ENCODE measurements around the gene RNF40. TPM values are rescaled to one million over a fixed set of nuclear protein-coding genes. Genes with fewer than 3 reads are reported as not detected.

RNF40 gene
- total and polyA plus RNA-seq, 4 donors: 25.9 to 55.4 (median 34.1) TPM

DNA sequence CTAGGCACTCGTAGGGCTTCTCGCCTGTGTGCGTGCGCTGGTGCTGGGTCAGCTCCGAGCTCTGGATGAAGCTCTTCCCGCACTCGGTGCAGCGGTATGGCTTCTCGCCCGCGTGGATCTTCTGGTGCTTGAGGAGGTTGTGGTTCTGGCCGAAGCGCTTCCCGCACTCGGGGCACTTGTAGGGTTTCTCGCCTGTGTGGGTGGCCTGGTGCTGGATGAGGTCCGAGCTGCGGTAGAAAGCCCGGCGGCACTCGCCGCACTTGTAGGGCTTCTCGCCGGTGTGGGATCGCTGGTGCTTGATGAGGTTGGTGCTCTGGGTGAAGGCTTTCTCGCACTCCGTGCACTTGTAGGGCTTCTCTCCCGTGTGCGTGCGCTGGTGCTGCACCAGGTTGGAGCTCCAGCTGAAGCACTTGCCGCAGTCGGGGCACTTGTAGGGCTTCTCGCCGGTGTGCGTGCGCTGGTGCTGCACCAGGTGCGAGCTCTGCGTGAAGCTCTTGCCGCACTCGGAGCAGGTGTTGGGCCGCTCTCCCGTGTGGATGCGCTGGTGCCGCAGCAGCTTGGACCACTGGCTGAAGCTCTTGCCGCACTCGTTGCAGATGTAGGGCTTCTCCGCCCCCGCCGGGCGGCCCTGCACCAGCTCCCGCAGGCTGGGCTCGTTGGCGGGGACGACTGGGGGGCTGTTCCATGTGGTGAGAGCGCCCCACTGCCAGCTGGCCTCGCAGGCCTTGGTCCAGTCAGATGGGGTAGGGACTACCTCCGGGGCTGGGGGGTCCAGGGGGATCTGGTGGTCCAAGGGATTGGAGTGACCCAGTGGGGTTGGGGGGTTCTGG is 21.4 kb downstream of the RNF40 start:
- H3K27ac ChIP-seq (ENCODE audit: low read depth in 1 of 2, low read length in 2 of 2): no peak overlapping the region
- H3K9me3 ChIP-seq (ENCODE audit: control insufficient read depth in 4 of 4, low read length in 3 of 4): no peaks in the 10 kb centered on the region
- no peak overlapping the region for H3K4me3 ChIP-seq (ENCODE audit: low read depth in 1 of 3, low read length in 3 of 3)
- H3K27me3 ChIP-seq (ENCODE audit: control insufficient read depth in 4 of 4, insufficient read depth in 4 of 4, low read length in 3 of 4): no peaks in the 10 kb centered on the region
- WGBS: 97% methylated on average over 57 of the region's 57 CpGs
- no peak overlapping the region for H3K9ac ChIP-seq (ENCODE audit: low read depth in 1 of 2, low read length in 2 of 2)
- H3K36me3 ChIP-seq (ENCODE audit: control insufficient read depth in 4 of 4, insufficient read depth in 3 of 4, low read depth in 1 of 4, low read length in 3 of 4): peaks cover 0 to 17% (median 4%) of the 10 kb centered on the region in 4 donors
- peaks cover 5 to 20% (median 11%) of the 10 kb centered on the region in 4 donors for H3K4me1 ChIP-seq (ENCODE audit: control insufficient read depth in 4 of 4, insufficient read depth in 4 of 4, low read length in 3 of 4)
- DNase-seq (ENCODE audit: low spot score): no peak
- TF ChIP-seq ATF3 (IDR thresholded peaks at IDR 0.05): no peak
- no peak for TF ChIP-seq JUND (IDR thresholded peaks at IDR 0.05)
- no peak for TF ChIP-seq EGR1 (IDR thresholded peaks at IDR 0.05; ENCODE audit: low read depth in 2 of 2)
- no peak for TF ChIP-seq SP1 (IDR thresholded peaks at IDR 0.05)
- no peak for TF ChIP-seq RXRA (IDR thresholded peaks at IDR 0.05)

DNA sequence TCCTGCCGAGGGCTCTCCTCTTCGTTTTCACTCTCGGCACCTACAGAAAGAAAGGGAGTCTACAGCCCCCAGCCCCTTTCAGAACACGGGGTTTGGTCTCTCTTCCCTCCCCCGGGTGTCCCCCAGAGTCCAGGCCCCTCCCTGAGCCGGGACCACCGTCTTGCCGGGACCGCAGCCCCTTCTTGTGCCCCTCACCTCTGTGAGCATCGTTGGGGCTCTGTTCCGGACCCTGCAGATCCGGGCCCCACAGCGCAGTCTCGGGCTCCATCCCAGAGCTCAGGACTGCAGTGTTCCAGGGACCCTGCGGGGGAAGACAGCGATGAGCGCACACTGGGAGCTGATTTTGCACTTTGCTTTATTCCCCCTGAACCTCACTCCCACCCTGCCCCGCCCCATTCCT is 22.1 kb downstream of the RNF40 start:
- Histone ChIP-seq H3K27me3 (ENCODE audit: control insufficient read depth in 4 of 4, insufficient read depth in 4 of 4, low read length in 3 of 4) (no peaks in the 10 kb centered on the region), H3K9ac (ENCODE audit: low read depth in 1 of 2, low read length in 2 of 2) (no peak overlapping the region), H3K4me1 (ENCODE audit: control insufficient read depth in 4 of 4, insufficient read depth in 4 of 4, low read length in 3 of 4) (peaks cover 5 to 20% (median 11%) of the 10 kb centered on the region in 4 donors), H3K4me3 (ENCODE audit: low read depth in 1 of 3, low read length in 3 of 3) (no peak overlapping the region), H3K9me3 (ENCODE audit: control insufficient read depth in 4 of 4, low read length in 3 of 4) (no peaks in the 10 kb centered on the region), H3K36me3 (ENCODE audit: control insufficient read depth in 4 of 4, insufficient read depth in 3 of 4, low read depth in 1 of 4, low read length in 3 of 4) (peaks cover 0 to 17% (median 4%) of the 10 kb centered on the region in 4 donors), H3K27ac (ENCODE audit: low read depth in 1 of 2, low read length in 2 of 2) (no peak overlapping the region)
- DNase-seq (ENCODE audit: low spot score): no peak
- WGBS: 93% methylated on average over 18 of the region's 18 CpGs
- TF ChIP-seq GABPA (IDR thresholded peaks at IDR 0.05 in 1 of 2, conservative IDR thresholded peaks at IDR 0.05 in 1 of 2): no peak
- TF ChIP-seq FOXA1 (IDR thresholded peaks at IDR 0.05): no peak
- TF ChIP-seq, protein P1, sequence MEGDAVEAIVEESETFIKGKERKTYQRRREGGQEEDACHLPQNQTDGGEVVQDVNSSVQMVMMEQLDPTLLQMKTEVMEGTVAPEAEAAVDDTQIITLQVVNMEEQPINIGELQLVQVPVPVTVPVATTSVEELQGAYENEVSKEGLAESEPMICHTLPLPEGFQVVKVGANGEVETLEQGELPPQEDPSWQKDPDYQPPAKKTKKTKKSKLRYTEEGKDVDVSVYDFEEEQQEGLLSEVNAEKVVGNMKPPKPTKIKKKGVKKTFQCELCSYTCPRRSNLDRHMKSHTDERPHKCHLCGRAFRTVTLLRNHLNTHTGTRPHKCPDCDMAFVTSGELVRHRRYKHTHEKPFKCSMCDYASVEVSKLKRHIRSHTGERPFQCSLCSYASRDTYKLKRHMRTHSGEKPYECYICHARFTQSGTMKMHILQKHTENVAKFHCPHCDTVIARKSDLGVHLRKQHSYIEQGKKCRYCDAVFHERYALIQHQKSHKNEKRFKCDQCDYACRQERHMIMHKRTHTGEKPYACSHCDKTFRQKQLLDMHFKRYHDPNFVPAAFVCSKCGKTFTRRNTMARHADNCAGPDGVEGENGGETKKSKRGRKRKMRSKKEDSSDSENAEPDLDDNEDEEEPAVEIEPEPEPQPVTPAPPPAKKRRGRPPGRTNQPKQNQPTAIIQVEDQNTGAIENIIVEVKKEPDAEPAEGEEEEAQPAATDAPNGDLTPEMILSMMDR (IDR thresholded peaks at IDR 0.05; ENCODE audit: low read depth, low read length, missing input control): no peak
- TF ChIP-seq REST (IDR thresholded peaks at IDR 0.05): no peak
- TF ChIP-seq HNF4G (IDR thresholded peaks at IDR 0.05): no peak
- TF ChIP-seq TAF1 (conservative IDR thresholded peaks at IDR 0.05): no peak
